ENCODE data around the gene TPI1. TPM values are rescaled to one million over a fixed set of nuclear protein-coding genes. Genes with fewer than 3 reads are reported as not detected.
"Not testable (repeated sequence)": the region's sequence is repeated elsewhere in the genome, so short reads cannot be mapped to it uniquely, and the experiment has no call there.

Gene TPI1
- total RNA-seq, 1 experiment from 2014 or later, result 675 TPM

DNA sequence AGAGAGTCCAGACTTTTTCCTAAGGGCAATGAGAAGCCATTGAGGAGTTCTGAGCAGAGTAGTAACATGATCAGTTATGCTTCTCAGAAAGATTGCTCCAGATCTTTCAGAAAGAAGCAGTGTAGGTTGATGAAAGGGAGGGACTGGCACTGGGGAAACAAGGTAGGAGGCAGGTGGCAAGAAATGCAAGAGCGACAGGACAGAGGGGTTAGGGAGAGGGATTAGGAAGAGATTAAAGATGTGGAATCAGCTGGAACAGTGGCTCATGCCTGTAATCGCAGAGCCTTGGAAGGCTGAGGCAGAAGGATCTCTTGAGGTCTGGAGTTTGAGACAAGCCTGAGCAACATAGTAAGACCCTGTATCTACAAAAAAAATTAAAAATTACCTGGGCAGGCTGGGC is 19.7 kb upstream of the TPI1 start:
- DNase-seq (ENCODE audit: low spot score), result no peak

DNA sequence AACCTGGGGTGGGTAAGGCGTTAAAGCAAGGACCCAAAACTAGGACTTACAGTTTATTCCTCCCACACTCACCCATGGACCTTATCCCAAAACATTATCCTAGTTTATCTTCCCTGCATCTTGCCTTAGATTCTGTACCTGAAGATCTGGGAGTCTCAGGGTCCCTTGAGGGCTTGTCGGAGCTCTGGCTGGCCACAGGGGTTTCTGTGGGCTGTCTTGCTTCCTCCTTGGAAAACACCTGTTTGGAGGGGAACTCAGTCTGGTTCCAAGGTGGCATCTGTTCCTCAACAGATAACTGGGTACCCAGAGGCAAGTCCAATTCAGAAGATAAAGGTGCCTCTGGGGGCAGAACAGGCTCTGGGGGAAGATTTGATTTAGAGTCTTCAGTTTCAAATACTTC is 17.9 kb upstream of the TPI1 start:
- DNase-seq (ENCODE audit: low spot score), result no peak

DNA sequence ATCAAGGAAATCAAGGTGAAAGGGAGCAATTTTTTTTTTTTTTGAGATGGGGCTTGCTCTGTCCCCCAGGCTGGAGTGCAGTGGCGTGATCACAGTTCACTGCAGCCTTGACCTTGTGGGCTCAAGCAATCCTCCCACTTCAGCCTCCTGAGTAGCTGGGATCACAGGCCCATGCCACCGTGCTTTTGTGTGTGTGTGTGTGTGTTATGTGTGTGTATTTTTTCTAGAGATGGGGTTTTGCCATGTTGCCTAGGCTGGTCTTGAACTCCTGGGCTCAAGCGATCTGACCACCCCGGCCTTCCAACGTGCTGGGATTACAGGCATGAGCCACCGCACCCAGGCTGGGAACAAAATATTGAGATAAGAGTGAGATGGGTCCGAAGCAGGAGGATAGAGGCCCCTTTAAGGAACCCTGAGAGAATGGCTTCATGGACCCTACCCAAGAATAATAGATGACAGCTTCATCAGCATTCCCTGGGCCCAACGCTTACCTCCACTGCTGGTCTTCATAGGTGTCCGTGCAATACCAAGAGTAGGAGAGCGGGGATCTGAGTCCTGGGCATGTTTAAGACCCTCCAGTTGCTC is 17.3 kb upstream of the TPI1 start:
- DNase-seq (ENCODE audit: low spot score), result no peak

DNA sequence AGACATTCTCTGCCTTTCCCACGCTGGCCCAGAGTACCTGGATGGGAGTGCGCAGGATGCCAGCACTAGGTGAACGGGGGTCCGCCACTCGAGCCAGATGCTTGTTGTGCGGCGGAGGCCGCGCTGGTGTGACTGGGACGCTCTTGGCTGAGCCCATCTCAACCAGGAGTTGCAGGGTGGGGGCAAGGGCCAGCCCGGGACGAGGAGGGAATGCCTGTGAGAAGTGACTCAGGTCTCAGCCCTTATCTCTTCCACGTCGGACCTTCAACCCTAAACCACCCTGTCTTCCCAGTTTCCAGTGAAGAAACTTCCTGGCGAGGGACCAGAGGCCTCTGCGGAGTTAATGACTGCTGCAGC is 16.6 kb upstream of the TPI1 start:
- DNase-seq (ENCODE audit: low spot score), result no peak

DNA sequence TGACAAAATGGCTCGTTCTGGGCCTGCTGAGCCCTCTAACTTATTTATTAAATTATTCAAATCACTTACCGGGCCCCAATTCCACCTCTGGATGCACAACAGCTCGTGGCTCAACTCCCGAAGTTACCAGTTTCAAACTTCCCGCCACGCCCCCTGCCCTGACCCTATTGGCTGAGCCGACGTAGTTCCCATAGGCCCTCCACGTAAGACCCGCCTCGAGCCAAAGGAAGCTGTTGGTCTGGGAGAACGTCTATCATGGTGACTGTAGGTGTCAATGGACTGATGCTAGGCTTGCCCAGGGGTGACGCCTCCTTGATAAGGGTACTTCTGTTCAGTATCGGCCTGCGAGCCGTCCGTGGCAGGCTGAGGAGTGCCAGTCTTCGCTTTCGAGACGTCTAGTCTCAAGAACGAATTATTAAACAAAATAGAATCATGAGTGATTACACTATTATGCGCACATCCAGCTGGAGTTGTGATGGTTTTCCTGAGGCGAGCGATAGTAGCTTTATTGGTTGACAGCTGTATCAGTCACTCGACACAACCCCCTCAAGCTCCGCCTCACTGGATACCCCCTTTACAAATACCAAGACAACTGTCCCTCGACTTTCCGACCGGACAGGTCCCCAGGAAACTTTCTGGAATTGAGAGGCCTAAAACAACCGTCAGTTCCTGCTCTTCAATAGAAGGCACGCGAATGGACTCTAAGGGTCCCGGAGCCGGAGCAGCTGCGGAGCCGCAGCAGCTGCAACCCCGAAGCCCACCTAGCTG is 16.0 kb upstream of the TPI1 start, which contains the start of gene CDCA3:
Gene CDCA3 (minus strand): TSS at position 134 of the 768 bp plus-strand sequence. CDS start 334 bp downstream, outside the sequence.
- DNase-seq (ENCODE audit: low spot score), result peak; percentile 94

DNA sequence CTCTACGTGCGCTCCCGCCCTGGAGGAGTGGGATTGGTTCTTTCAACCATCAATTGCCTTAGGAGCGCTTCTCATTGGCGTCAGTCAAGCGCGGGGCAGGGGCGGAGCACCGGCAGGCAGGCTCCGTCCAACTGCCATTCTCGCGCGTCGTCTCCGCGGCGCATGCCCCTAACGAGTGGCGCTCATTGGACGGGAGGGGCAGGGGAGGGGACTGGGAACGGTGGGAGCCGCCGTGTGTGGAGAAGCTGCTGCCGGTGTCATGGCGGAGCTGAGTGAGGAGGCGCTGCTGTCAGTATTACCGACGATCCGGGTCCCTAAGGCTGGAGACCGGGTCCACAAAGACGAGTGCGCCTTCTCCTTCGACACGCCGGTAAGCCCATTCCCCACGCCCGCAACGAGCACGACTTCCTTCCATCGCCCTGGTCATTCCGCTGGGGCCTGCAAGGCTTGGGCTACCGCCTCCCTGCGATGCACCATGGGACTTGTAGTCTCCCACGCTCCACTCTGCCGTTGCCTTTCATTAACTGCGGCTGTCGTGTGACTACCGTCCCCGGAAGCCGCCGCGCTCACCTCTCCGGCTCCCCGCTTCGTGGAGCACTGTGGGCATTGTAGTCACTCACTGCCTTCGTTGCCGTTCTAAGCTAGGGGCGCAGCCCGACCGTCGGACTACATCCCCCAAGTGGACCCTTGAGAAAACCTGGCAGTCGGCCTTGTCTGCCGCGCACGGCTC is 15.2 kb upstream of the TPI1 start, which contains the start of gene USP5:
Gene USP5 (plus strand): TSS at position 230 of the 730 bp plus-strand sequence. CDS start 30 bp downstream, at position 260.
- DNase-seq (ENCODE audit: low spot score), result peak; percentile 96

DNA sequence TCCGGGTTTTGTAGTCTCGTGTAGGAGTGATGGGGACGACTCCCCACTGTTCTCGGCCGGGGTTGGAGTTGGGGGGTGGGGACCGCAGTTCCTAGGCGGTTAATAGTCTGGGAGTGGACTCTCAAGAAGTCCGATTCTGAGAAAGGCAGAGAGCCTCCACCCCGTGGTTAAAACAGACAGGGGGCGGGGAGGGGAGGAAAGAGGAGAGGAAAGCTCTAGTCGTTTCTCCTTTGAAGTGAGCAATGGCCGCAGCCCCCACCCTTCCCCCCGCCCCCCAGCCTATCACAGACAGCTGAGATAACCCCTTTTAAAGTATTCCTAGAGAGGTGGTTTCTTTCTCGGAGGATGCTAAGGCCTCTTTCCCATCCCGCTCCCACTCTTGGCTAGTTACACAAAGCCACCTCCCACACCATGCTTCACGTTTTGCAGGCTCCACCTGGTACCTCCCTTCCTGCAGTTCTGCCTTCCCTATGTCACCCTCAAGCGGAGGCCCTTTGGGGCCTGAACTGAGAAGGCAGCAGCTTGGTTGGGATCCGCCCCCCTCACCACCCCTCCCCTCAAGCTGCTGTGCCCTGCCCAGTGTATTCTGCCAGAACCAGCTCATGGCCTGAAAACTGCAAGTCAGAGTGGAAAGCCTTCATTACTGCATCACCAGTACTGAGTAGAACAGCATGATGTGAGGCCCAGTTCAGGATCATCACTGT is 14.5 kb upstream of the TPI1 start:
- peak; percentile 62 for DNase-seq (ENCODE audit: low spot score)

DNA sequence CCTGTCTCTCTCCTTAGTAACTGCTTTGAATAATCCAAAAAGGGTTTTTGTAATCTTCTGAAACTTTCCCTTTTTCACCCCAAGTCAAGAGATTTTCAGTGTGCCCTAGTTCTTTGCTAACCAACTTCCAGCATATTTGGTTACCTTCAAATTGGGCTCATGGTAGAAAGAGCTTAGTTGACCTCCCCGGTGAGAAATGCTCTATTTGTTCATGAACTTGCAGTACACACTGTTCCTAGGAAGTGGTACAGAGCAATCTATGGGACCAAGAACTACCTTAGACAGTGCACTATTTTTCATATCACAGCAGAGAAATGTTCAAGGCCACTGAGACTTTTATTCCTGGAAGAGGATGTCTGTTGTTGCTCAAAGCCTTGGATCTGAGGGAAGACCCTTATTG is 13.7 kb upstream of the TPI1 start:
- DNase-seq (ENCODE audit: low spot score), result no peak

DNA sequence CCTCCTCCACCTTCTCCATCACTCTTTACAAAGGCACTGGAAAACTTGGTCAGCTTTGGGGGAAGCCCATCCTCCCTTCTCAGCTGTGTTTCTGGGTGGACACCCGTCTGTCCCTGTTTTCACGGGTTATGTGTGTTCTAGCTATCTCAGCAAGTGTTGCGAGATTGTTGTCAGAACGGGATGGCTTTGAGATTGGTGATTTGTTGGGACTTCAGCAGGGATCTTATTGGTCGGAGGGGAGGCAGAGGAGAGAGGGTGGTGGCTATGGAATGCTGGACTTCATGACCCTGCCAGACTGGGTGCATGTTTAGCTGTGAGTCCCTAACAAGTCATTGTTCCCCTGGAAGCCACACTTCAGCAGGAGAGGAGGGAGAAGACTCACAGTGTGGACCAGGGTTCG is 13.3 kb upstream of the TPI1 start:
- DNase-seq (ENCODE audit: low spot score), result no peak

DNA sequence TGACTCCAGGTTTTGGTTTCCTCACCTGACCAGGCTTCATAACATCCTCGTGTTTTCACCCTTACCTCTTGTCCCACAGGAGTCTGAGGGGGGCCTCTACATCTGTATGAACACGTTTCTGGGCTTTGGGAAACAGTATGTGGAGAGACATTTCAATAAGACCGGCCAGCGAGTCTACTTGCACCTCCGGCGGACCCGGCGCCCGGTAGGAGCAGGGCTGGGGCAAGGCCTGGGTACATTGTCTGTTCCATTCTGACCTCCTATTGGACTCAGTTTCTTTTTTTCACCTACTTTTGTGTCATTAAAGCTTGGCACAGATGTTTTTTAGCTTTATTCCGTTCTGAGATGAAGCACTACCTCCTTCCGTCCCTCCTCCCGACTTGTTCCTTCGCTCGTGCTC is 12.0 kb upstream of the TPI1 start:
- DNase-seq (ENCODE audit: low spot score), result no peak

DNA sequence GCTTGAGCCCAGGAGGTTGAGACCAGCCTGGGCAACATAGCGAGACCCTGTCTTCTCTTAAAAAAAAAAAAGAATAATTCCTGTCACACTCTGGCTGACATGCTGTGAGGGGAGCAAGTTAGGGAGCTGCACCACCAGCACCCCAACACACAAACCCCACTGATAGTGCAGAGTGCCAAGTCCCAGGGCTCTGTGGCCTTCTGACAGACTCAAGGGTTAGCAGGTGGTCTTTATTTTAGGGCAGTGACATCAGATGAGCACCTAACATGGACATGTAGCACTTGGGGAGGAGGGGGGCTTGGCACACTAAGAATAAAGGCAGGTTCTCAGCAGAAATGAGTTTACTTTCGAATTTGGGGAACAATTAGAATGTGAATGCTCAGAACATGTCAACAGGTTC is 8.5 kb upstream of the TPI1 start:
- DNase-seq (ENCODE audit: low spot score), result no peak

DNA sequence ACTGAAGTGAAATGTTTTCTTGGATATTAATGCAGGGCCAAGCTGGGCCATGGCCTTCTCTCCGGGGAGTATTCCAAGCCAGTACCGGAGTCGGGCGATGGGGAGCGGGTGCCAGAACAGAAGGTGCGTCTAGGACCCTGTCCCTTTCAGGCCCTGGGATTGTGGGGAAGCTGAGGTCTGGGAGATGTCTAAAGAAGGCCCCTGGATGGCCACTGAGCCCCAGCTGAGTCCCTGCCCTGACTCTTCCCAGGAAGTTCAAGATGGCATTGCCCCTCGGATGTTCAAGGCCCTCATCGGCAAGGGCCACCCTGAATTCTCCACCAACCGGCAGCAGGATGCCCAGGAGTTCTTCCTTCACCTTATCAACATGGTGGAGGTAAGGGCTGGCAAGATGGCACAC is 7.2 kb upstream of the TPI1 start:
- DNase-seq (ENCODE audit: low spot score), result no peak

DNA sequence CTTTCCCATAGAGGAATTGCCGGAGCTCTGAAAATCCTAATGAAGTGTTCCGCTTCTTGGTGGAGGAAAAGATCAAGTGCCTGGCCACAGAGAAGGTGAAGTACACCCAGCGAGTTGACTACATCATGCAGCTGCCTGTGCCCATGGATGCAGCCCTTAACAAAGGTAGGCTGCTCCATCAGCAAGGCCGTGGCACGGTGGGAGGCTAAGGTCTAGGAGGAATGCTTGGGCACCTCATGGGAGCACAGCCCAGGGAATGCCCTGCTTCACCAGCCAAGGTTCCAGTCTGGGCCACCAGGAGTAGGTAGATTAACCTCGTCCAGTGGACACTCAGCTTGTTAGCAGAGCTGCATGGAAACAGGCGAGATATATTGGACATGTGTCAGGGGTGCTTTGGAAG is 6.4 kb upstream of the TPI1 start:
- DNase-seq (ENCODE audit: low spot score), result no peak

DNA sequence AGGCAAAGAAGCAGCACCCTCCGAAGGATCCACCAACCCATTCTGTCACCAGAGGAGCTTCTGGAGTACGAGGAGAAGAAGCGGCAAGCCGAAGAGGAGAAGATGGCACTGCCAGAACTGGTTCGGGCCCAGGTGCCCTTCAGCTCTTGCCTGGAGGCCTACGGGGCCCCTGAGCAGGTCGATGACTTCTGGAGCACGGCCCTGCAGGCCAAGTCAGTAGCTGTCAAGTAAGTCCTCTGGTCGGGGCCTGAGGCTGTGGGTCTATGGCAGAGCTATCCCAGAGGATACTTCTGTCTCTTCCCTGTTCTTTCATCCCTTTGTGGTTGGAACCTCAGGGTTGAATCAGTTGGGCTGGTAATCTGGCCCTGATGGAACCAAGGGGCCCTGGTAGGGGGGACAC is 5.9 kb upstream of the TPI1 start:
- no peak for DNase-seq (ENCODE audit: low spot score)

DNA sequence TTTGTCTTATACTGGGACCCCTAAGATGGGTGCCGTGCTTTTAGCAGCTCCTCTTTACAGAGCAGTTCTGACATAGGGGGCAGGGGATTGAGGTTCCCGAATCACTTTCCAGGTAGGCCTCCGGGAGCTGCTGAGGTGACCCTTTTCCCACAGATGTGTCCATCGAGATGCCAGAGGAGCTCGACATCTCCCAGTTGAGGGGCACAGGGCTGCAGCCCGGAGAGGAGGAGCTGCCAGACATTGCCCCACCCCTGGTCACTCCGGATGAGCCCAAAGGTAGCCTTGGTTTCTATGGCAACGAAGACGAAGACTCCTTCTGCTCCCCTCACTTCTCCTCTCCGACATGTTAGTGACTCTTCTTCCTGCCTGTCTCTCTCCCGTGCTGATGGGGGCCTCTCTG is 4.3 kb upstream of the TPI1 start:
- no peak for DNase-seq (ENCODE audit: low spot score)

DNA sequence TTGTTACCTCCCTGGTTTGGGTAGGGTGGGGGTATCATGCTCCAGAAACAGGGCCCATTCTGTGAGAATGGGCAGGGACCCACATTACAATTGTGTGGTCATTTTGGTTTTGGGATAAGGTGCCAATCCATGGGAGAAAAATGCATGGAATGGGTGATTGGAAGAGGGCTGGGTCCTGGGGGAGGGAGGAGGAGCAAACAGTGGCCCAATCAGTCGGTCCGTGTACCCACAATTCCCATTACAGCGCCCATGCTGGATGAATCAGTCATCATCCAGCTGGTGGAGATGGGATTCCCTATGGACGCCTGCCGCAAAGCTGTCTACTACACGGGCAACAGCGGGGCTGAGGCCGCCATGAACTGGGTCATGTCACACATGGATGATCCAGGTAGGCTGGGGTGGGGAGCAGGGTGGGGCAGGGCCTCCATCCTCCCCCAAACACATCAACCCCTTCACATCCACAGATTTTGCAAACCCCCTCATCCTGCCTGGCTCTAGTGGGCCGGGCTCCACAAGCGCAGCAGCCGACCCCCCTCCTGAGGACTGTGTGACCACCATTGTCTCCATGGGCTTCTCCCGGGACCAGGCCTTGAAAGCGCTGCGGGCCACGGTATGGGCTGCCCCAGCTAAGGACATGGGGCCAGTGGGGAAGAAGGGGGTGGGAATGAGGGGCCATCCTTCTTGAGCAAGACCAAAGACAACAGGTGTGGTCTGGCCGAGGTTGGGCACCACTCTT is 3.6 kb upstream of the TPI1 start:
- no peak for DNase-seq (ENCODE audit: low spot score)

DNA sequence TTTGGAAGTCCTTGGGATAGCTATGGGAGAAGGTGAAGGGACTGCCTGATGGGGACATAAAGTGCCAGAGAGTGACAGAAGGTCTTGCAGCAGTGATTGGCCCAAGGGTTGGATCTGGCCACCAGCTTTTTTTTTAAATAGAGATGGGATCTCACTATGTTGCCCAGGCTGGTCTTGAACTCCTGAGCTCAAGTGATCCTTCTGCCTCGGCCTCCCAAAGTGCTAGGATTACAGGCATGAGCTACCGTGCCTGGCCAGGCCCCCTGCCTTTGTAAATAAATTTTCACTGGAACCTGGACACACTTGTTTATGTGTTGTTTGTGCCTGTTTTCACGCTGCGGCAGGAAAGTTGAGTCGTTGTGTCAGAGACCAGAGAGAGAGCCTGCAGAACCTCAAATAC is 2.0 kb upstream of the TPI1 start:
- not testable (repeated sequence) for DNase-seq (ENCODE audit: low spot score)

DNA sequence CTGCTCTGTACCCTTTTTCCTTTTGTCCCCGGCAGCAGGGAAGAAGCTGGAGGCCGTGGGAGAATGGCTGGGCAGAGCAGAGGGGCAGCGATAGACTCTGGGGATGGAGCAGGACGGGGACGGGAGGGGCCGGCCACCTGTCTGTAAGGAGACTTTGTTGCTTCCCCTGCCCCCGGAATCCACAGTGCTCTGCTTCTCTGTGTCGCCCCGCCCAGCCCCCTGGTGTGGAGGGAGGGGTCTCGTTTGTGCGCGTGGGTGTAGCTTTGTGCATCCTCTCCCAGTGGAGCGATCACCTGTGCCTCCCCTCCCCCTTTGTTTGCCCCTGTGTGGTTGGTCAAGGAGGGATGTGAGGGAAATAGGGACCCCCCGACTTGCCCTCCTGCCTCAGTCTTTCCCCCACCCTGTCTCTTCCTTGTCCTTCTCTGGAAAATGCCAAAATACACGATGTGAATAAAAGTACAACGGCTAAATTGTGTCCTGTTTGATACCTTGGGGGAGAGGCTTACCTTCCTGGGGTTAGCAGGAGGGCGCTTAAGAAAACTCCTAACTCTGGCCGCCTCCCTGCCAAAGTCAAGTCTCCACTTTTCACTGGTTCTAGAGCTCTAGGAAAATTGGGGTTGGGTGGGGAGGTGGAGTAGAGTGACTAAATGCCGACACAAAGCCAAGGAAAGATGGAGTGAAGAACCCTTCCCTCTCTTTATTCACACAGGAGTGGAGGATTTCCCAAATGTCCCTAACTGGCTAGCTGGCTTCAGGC is 990 bp upstream of the TPI1 start:
- no peak for DNase-seq (ENCODE audit: low spot score)

DNA sequence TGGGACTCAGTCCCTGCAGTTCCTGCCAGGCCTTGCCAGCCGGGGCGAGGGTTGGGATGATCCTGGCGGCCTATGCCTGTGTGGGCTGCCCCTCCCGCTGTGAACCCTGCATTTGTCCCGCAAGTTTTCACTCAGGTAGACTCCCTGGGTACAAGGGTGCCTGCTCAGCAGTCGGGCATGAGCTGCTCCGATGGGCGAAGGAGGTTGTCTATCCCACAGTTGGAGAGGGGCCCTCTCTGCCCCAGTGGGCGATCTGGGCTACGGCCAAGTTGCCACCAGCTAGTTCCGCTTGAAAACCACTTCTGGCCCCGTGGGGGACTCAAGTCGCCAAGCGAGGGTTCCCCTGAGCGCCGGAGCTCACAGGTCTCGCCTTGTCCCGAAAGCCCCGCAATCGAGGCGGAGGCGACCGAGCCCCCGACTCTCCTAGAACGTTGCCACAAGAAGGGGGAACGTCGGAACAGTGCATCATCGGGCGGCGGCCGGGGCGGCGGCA is 365 bp upstream of the TPI1 start:
- DNase-seq (ENCODE audit: low spot score), result no peak

DNA sequence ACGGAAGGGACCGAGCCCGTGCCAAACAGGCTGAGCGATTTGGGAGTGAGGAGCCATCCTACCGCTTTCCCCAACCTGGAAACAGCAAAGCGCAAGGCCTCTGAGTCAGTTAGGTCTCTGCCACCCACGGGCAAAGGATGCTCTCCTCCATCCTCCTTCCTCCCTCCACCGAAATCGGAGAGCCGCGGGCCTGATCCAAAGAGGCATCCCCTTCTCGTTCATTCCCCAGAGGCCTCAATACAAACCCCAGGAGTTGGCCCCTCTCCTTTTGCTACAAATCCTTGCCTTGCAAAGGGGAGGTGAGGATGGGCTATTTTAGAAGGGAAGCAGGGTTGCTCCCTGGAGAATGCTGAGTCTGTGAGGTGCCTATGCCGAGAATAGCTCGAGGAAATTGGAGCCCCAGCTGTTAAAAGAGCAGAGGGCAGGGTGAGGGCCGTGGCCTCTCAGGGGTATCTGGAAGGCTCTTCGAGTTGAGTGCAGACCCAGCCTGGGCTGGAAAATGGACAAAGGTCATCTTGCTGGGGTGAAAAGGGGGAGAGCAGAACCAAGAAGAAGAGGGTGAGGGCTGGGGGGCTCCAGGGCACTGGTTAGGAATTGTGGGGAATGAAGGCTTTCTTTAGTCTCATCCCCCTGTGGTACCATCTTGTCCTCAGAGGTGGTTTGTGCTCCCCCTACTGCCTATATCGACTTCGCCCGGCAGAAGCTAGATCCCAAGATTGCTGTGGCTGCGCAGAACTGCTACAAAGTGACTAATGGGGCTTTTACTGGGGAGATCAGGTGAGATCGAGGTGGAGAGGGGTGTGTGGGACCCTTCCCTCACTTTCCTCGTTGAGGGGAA is 1.1 kb downstream of the TPI1 start:
- no peak for DNase-seq (ENCODE audit: low spot score)
